ENCODE results near the gene TANC1. TPM values are rescaled to one million over a fixed set of nuclear protein-coding genes. Genes with fewer than 3 reads are reported as not detected.

The TANC1 gene
- total RNA-seq, 1 experiment from 2014 or later: 21.1 TPM

GRCh38 chr2:159124931-159125467, 156.6 kb downstream of the TANC1 start:
- peak overlapping the region; percentile 19 for H3K4me3 Mint-ChIP-seq (ENCODE audit: unreplicated experiment)
- CTCF ChIA-PET: interaction anchor here (1.8 kb wide), 1 partner anchor 89 kb away, joined by 12 read pairs; no protein-coding TSS in a partner anchor
- Histone ChIP-seq H3K9me3 (no peaks in the 10 kb centered on the region), H3K27me3 (replicated peaks; ENCODE audit: control insufficient read depth, insufficient read depth, low read length) (no peaks in the 10 kb centered on the region), H3K4me1 (peaks cover 27% of the 10 kb centered on the region), H3K4me3 (ENCODE audit: low read depth, low read length) (no peak overlapping the region), H3K36me3 (ENCODE audit: control insufficient read depth, insufficient read depth, low read length) (no peaks in the 10 kb centered on the region)
- no peak for TF ChIP-seq CTCF (IDR thresholded peaks at IDR 0.05; ENCODE audit: insufficient read depth in 1 of 2, low read depth in 1 of 2, low read length in 1 of 2, severe bottlenecking in 1 of 2, unreplicated experiment in 1 of 2)
- peaks cover 41% of the 10 kb centered on the region for H3K4me1 Mint-ChIP-seq (ENCODE audit: low read depth, unreplicated experiment)
- DNase-seq: no peak
- no peaks in the 10 kb centered on the region for H3K27me3 Mint-ChIP-seq (ENCODE audit: insufficient read depth, unreplicated experiment)
- POLR2A ChIA-PET: interaction anchor here (0.6 kb wide), 2 partner anchors 13 to 30 kb away, joined by 3 read pairs; no protein-coding TSS in a partner anchor
- peaks cover 6% of the 10 kb centered on the region for H3K36me3 Mint-ChIP-seq (ENCODE audit: insufficient read depth, unreplicated experiment)
- intact Hi-C loops (cut with micrococcal nuclease; ENCODE audit: unreplicated experiment): loop anchor here (2.0 kb wide), 1 partner anchor 30 kb away; no protein-coding TSS in a partner anchor
- H3K27ac Mint-ChIP-seq (ENCODE audit: unreplicated experiment): peak overlapping the region; percentile 87
- no TSS peak for BruUV-seq (replicated peaks)
- H3K9me3 Mint-ChIP-seq (ENCODE audit: unreplicated experiment): no peaks in the 10 kb centered on the region

GRCh38 chr2:159125858-159126257, 157.4 kb downstream of the TANC1 start:
- Histone ChIP-seq H3K36me3 (ENCODE audit: control insufficient read depth, insufficient read depth, low read length) (no peaks in the 10 kb centered on the region), H3K27me3 (replicated peaks; ENCODE audit: control insufficient read depth, insufficient read depth, low read length) (no peaks in the 10 kb centered on the region), H3K4me3 (ENCODE audit: low read depth, low read length) (no peak overlapping the region), H3K4me1 (peaks cover 24% of the 10 kb centered on the region), H3K9me3 (no peaks in the 10 kb centered on the region)
- Mint-ChIP-seq H3K27me3 (ENCODE audit: insufficient read depth, unreplicated experiment) (no peaks in the 10 kb centered on the region), H3K4me1 (ENCODE audit: low read depth, unreplicated experiment) (peaks cover 38% of the 10 kb centered on the region), H3K27ac (ENCODE audit: unreplicated experiment) (peak overlapping the region; percentile 87), H3K9me3 (ENCODE audit: unreplicated experiment) (no peaks in the 10 kb centered on the region), H3K4me3 (ENCODE audit: unreplicated experiment) (no peak overlapping the region), H3K36me3 (ENCODE audit: insufficient read depth, unreplicated experiment) (peaks cover 6% of the 10 kb centered on the region)
- intact Hi-C loops (cut with micrococcal nuclease; ENCODE audit: unreplicated experiment): loop anchor here (2.0 kb wide), 1 partner anchor 29 kb away; no protein-coding TSS in a partner anchor
- no TSS peak for BruUV-seq (replicated peaks)
- ChIA-PET CTCF (no interaction called here), POLR2A (no interaction called here)
- no peak for TF ChIP-seq CTCF (IDR thresholded peaks at IDR 0.05; ENCODE audit: insufficient read depth in 1 of 2, low read depth in 1 of 2, low read length in 1 of 2, severe bottlenecking in 1 of 2, unreplicated experiment in 1 of 2)
- no peak for DNase-seq

GRCh38 chr2:159126432-159127022, 158.1 kb downstream of the TANC1 start:
- no peak for TF ChIP-seq CTCF (IDR thresholded peaks at IDR 0.05; ENCODE audit: insufficient read depth in 1 of 2, low read depth in 1 of 2, low read length in 1 of 2, severe bottlenecking in 1 of 2, unreplicated experiment in 1 of 2)
- H3K27ac Mint-ChIP-seq (ENCODE audit: unreplicated experiment): no peak overlapping the region
- H3K4me3 Mint-ChIP-seq (ENCODE audit: unreplicated experiment): no peak overlapping the region
- Histone ChIP-seq H3K27me3 (replicated peaks; ENCODE audit: control insufficient read depth, insufficient read depth, low read length) (no peaks in the 10 kb centered on the region), H3K9me3 (no peaks in the 10 kb centered on the region), H3K4me3 (ENCODE audit: low read depth, low read length) (no peak overlapping the region), H3K4me1 (peaks cover 24% of the 10 kb centered on the region), H3K36me3 (ENCODE audit: control insufficient read depth, insufficient read depth, low read length) (no peaks in the 10 kb centered on the region)
- H3K27me3 Mint-ChIP-seq (ENCODE audit: insufficient read depth, unreplicated experiment): no peaks in the 10 kb centered on the region
- peaks cover 6% of the 10 kb centered on the region for H3K36me3 Mint-ChIP-seq (ENCODE audit: insufficient read depth, unreplicated experiment)
- no peaks in the 10 kb centered on the region for H3K9me3 Mint-ChIP-seq (ENCODE audit: unreplicated experiment)
- no peak for DNase-seq
- CTCF ChIA-PET: no interaction called here
- BruUV-seq (replicated peaks): no TSS peak
- POLR2A ChIA-PET: no interaction called here
- peaks cover 38% of the 10 kb centered on the region for H3K4me1 Mint-ChIP-seq (ENCODE audit: low read depth, unreplicated experiment)
- intact Hi-C loops (cut with micrococcal nuclease; ENCODE audit: unreplicated experiment): no loop called here

Measured in Caco-2 (cell line).